Measurements from ENCODE around the gene TNMD. TPM values are rescaled to one million over a fixed set of nuclear protein-coding genes. Genes with fewer than 3 reads are reported as not detected.

The TNMD gene
- total RNA-seq, result not detected

DNA sequence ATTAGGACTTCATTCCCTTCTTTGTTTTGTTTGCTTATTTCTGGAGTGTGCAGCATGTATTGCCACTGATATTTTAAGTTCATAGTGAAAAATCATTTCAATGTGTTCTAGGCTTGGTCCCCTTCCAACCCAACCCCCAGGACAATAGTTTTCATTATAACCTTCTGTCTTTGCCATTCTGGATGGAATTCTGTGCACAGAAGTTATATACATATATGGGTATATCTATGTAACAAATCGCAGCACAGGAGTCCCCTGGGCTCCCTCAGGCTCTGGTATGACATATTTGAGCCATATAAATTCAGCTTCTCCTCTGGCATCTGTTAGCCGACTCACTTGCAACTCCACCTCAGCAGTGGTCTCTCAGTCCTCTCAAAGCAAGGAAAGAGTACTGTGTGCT lies at the start of gene TNMD:
Gene TNMD (plus strand): TSS at position 326 of the 400 bp plus-strand sequence. CDS start 83 bp downstream, outside the sequence.

DNA sequence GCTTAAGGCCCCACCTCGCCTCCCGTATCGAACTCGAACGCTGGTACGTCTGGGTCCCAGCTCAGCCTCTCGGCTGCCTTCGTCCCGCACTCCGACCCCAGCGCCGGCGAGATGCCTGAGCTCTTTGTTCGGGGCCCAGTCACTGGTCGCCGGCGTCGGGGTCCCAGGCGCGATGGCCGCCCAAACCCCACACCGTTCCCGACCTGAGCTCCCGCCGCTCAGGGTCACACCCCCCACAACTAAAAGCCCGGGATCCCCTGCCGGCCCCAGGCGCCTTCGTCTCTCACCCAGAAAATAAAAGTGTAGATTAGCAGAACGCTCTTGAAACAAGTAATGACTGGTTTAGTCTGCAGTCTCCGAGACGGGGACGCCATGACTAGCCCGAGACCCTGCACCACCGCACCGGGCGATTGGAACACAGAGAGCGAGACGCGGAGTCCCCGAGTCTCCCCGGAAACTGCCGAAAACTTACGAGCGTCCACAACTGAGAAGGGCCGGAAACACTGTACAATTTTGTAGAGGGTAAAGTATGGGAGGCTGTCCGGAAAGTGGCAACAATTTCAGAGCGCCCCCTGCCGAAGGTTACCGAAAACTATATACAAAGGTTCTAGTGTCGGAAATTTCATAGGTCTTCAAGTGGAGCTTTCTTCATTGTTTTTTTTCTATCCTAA lies 51.7 kb downstream of the TNMD start, which contains the start of gene TSPAN6:
Gene TSPAN6 (minus strand): TSS at position 486 of the 671 bp plus-strand sequence. CDS start 112 bp downstream, at position 374.

DNA sequence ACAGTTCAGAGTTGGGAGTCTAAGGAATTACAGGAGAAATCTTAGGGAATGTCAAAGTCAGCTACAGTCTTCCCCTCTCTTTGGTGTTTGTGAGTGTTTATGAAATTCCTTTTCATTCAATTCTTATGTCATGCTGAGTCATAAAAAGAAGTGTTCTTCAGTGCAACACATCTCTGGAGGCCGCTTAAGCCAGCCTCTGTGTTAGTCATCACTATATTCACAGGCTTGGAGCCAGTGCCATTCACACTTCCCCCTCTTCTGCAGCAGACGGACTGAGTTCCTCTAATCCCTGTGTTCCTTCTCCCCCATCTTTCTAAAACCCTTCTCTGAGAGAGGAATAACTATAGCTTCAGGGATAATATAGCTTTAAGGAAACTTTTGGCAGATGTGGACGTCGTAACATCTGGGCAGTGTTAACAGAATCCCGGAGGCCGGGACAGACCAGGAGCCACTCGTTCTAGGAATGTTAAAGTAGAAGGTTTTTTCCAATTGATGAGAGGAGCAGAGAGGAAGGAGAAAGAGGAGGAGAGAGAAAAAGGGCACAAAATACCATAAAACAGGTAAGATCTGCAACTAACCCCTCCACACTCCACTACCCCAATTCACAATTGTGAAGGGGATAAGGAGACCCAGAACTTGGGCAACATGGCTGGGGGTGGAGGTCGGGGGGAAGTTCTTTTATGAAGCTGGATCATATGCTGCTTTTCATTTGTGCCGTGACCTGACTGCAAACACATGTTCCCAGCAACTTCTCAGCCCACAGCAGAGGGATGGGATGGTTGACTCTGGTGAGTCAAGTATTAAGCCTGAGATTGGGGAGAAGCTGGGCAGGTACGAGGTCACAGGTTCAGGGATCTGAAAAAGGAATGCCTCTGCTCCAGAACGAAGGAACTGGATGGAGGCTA lies 59.5 kb downstream of the TNMD start, which contains the start of gene SRPX2:
Gene SRPX2 (plus strand): TSS at position 244 of the 905 bp plus-strand sequence. CDS start 2,124 bp downstream, outside the sequence.

Other genes with a start within 250 kb of the TNMD start
- gene PCDH19, start 174.7 kb upstream of the TNMD start, total RNA-seq, result 31.0 TPM
- gene TSPAN6, start 51.9 kb downstream of the TNMD start, total RNA-seq, result 31.6 TPM
- gene SRPX2, start 59.3 kb downstream of the TNMD start, total RNA-seq, result 0.31 TPM
- gene SYTL4, start 147.2 kb downstream of the TNMD start, total RNA-seq, result 1.3 TPM
- gene CSTF2, start 235.5 kb downstream of the TNMD start, total RNA-seq, result 18.8 TPM